ENCODE measurements around the gene FCER1A.
A peak's percentile ranks its signal among the peaks of the same experiment; 100 is the strongest.
"Not testable (repeated sequence)": the region's sequence is repeated elsewhere in the genome, so short reads cannot be mapped to it uniquely, and the experiment has no call there.

FCER1A gene

DNA sequence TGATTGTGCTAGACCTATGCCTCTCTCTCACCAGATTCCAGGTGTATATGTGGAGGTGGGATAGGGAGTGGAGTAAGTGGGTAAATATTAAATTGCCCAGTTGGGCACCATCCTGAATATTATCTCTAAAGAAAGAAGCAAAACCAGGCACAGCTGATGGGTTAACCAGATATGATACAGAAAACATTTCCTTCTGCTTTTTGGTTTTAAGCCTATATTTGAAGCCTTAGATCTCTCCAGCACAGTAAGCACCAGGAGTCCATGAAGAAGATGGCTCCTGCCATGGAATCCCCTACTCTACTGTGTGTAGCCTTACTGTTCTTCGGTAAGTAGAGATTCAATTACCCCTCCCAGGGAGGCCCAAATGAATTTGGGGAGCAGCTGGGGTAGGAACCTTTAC, at the start of gene FCER1A:
Gene FCER1A, plus strand, starts transcription at position 242 of the 400 bp plus-strand sequence. Its CDS starts 29 bp downstream, at position 271.
- no peak for DNase-seq

DNA sequence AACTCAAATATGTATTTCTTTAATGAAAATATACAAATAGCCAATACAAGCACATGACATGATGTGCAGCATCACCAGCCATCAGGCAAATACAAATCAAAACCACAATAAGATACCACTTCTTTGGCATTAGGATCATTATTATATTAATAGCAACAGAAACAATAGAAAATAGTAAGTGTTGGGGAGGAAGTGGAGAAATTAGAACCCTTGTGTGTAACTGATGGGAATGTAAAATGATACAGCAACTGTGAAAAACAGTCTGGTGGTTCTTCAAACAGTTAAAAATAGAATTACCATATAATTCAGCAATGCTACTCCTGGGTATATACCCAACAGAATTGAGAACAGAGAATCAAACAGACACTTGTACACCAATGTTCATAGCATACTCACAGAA, 40.8 kb upstream of the FCER1A start:
- DNase-seq, result no peak

DNA sequence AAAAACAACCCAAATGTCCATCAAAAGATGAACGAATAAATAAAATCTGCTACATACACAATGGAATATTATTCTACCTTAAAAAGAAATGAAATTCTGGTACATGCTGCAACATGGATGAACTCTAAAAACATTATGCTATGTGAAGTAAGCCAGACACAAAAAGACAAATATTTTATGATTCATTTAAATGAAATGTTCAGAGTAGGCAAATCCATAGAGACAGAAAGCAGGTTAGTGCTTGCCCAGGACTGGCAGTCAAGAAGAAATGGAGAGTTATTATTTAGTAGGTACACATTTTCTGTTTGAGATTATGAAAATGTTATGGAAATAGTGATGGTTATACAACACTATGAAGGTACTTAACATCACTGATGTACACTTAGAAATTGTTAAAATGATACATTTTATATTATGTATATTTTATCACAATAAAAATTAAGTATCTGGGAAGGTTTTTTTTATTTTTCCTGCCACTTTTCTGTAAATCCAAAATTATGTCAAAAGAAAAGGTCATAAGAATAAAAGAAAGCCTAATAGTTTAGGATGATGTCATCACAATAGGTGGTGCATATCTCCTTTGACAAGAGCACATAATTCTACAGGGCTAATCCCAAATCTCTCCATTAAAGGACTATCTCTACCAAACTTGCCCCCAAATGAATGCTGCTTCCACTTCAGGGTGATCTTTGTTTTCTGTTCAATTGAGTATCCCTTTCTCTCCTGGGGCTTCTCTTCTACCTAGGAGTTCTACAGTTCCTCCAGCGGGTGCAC, 40.2 kb upstream of the FCER1A start:
- no peak for DNase-seq

DNA sequence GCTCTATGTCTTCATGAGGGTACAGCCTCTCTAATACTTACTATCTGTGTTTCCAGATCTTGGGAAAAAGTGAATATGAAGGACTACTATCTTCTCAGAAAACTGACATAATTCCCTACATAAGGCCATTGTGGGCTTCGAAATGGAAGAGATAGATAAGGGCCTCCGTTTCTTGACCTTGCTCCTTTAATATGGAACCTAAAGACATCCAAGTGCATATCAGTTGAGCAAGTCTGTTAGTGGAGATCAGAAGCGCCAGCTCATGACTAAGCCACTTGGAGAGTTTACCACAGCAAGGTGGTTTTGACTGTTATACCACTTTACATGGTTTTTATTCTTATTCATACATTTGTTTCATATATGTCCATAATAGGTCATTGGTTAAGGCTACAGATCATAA, 35.3 kb upstream of the FCER1A start:
- DNase-seq, result no peak

DNA sequence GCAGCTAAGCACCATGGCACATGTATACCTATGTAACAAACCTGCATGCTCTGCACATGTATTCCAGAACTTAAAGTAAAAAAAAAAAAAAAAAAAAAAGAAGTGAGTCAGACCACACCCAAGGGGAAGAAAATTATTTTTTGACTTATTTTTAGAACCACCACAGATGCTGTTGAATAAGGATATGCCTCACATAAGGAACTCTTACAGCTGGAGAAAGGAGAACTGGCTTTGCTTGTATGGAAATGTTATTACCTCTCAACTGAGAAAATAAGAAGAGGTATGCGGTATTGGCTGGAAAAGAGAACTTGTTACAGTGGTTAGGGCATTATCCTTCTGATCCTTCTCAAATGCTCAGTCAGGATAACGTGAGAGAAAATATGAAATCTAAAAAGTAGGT, 27.5 kb upstream of the FCER1A start:
- peak; percentile 23 for DNase-seq

DNA sequence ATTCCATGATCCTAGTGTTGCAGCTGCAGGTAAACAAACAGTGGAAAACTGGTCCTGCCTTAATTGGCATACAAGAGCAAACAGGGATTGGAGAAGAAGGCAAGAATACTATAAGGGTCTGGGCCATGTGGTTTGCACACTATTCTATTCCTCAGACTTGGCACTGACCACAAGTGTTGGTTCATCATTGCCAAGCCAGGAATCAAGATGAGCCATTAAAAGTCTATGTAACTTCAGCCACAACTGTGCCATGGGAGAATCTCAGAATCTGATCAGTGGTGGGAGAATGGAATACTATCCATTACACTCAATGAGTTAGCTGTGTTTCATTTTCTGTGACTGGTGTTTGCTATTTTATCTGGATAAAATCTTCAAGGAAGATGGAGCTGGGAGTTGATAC, 26.2 kb upstream of the FCER1A start:
- no peak for DNase-seq

DNA sequence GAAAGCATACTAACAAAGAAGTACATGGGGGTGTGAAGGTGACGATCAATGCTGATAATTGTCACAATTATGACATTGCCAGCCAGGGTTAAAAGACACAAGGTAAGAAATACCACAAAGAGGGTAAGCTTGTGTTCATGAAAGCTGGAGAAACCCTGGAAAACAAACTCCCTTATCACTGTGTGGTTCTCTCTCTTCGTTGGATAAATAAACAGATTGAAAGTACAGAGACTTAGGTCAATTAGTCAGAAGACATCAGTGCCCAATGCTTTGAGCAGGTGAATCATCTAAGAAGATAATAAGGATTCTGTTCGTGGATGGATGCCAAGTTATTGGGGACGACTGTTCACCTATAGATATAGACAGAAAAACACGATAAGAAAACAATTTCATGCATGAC, 22.4 kb upstream of the FCER1A start:
- no peak for DNase-seq

DNA sequence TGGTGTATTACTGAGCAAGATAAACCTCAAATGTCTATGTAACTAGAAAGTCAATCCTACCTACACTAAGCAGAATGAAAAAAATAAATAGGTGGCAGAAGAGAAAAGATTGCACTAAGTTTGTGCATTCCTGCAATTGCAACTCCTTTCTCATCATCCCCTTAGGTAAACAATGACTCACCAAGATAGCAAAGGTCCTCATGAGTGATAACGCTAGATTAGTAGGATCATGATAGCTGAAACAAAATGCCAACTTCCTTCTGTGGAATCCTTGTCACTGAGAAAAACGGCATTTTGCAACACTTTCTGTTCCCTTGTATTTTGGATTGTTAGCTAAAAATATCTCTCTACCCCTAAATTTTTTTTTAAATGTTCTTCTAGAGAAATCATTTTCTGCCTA, 20.0 kb upstream of the FCER1A start:
- peak; percentile 61 for DNase-seq

DNA sequence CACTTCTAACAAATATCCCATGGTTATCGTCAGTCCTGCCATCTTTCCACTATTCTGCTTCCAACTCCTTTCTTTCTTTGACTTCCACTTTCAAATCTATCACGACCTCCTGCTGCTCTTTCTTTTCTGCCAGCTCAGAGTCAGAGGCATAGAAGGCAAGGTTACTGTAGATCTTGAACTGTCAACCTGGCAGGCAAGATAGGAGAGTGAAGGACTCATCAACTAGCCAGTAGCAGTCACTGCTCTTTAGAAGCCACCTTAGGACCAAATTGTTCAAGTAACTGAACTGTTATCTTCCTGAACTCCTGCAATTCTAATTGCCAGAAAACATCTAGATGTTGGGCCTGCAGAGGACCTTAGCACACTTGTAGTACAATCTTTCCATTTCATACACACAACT, 13.1 kb upstream of the FCER1A start:
- DNase-seq, result no peak

DNA sequence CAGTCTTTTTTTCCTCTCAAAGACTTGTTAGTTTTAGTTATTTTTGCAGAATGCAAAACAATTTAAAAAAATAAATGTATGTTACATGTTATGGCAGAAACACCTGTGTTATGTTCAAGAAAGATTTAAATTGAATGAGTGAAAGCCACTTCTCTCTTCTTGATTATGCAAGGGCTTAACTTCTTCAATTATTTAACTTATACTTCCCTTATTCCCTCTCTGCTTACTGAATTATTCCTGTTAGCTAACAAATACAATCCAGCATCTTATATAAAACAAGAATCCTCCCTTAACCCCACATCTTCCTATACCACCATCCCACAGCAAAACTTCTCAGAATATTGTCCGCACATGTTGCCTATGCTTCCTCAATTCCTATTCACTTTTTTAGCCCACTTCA, 10.7 kb upstream of the FCER1A start:
- peak; percentile 55 for DNase-seq

DNA sequence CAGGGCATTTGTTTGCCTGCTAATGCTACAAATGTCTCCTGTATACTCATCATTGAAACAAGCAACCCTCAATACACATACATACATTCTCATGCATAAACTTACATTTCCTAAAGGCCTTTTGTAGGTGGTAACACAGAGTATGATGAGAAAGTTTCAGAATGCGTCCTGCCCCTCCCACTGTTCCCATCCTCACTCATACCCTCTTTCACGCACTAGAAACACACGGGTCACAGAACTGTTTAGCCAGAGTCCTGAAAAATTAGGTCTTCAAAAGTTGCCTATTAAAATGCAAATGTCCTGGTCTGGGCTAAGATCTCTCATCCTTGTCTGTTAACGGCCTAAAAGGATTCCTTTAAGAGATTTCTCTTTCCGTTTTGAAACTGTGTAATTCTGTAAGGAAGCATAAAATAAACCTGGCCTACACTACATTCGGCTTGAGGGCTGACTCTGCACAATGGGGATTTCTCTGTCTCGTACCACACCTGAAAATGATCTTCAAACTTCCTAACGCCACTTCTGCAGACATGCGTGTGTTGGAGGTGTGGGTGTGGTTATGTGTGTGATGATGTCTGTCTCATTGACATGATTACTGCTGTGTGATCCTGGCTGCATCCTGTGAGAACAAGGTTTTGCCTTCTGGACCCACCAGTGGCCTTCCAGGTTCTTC, 5.3 kb upstream of the FCER1A start:
- DNase-seq, result no peak

DNA sequence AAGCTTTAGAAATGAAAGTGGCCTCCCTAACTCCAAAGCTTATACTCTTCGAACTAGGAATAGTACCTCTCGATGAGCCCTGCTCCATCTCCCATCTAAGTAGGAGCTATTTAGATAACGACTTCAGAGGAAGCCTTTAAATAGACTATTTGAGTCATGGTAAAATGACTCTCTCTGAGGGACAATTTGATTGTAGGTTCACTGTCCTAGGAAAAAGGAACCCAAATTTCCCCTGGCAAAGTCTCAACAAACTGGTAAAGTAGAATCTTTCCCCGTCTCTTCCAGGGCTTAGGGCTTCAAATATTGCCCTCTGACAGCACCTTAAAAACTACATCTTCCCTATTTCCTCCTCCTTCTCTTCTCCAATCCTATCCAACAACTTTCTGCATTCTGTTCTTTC, 2.0 kb upstream of the FCER1A start:
- DNase-seq, result no peak

DNA sequence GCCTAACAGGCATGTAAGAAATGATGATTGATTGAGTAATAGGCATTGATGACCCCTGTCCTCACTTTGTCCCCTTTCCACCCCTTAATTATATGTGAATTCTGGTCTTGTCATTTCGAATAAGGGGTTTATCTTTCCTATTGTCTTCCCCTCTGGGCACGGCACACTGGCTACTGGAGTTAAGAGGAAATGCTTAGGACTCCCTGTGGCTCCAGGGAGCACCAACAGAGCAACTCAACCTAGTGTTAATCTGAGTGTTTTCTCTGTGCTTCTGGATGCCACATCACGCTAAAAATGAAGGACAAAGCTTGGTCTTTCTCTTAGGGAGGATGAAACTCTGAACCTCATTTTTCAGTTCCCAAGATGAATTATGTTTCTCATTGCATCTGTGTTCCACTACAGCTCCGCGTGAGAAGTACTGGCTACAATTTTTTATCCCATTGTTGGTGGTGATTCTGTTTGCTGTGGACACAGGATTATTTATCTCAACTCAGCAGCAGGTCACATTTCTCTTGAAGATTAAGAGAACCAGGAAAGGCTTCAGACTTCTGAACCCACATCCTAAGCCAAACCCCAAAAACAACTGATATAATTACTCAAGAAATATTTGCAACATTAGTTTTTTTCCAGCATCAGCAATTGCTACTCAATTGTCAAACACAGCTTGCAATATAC, 5.3 kb downstream of the FCER1A start:
- DNase-seq, result no peak

DNA sequence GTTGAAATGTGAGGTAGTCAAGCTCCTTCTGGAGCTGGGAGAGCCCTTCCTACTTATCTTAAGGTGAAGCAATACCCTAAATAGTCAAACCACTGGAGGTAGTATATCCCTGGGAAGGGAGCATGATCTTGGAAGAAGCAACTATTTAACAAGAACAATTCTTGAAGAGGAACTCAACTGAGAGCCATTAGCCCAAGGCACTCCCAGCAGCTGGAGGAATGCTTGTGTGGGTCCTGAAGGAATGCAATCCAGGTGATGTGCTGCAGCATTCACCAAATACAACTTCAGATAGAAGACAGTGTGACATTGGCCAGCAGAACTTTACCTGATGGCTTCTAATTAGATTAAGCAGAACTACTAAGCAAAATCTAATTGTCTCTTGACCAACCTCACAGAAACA, 9.5 kb downstream of the FCER1A start:
- DNase-seq, result no peak

DNA sequence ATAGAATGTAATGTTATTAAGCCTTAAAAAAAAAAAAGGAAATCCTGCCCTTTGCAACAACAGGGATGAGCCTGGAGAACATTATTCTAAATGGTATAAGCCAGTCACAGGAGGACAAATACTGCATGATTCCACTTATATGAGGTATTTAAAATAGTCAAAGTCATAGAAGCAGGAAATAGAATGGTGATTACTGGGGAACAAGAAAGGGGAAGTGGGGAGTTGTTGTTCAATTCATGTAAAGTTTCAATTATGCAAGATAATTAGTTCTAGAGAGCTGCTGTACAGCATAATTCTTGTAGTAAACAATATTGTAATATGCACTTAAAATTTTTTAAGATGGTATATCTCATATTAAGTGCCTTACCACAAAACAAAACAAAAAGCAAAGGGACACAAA, 13.2 kb downstream of the FCER1A start:
- peak; percentile 69 for DNase-seq

DNA sequence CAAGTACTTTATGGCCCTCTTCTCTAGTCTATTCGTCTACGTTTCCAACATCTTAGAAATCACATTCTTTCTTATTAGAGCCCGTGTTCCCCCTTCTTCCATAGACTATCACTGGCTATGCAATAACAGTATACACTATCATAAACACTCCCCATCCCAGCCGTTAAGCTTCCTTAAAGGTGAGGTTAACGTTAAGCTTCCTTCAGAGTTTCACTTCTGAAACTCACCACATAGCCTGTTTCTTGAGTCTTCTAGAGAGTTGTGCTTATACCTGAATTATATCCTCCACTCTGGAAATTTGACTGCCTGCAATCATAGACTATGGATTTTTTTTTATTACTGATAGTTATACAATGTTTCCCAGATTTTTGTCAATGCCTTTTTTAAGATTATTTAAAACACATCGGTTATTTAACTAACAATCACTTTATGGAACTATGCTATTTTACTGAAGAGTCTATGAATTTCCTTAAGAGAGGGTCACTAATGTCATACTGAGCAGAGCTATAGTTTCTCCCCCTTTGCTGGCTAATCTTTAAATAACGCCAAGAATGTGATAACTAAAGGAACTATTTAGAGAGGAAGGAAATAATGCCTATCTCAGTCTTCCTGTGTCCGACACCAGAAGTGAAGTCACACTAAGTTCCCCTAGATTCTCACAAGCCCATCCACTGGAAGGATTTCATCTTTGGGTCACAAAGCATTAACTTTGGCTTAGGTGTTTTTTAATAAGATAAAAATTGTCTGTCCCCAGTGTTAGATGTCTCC, 16.8 kb downstream of the FCER1A start:
- DNase-seq, result no peak

DNA sequence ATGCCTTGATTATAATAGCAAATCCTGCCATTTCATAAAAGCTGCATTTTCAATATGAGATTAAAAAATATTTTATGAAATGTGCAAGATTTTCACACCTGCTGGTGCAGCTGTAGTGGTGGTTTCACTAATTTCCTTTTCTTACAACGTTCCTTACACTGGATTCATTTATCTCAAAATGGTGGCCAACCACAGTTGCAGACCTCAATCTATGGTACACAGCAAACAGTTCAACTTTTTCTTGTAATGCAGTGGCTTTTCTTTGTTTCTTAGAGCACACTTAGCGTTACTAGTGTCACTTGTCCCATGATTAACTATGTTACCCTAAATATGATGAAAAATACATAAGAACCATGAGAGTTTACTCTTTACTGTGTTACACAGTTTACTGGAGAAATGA, 32.7 kb downstream of the FCER1A start:
- DNase-seq, result no peak

DNA sequence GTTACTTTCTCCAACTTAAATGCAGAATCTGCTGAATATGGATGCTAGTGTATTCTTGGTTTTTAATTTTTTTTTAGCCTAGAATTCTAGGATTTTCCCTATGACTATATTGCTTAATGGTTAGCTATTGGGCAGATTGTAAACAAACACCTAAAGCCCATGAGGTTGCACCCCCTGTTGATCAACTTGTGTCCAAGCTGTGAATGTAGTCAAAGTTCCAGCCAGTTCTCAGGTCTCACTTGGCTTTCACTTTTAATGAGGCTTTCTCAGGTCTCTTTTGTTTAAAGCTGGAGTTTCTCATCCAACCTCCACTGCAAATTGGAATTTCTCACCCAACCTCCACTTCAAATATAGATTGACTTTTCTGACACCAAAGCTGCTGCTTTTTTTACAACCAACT, 35.9 kb downstream of the FCER1A start:
- DNase-seq, result no peak

DNA sequence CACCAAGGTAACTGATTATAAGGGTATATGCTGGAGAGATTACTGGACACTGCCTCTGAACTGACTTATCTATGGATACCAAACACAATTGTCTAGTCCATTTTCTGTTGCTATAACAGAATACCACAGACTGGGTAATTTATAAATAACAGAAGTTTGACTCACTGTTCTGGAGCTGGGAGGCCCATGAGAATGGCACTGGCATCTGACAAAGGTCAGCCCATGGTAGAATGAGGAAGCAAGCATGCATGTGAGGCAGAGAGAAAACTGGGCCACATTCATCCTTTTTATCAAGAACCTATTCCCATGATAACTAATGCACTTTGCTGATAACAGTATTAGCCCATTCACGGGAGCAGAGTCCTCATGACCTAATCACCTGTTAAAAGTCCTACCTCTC, 37.4 kb downstream of the FCER1A start:
- DNase-seq, result peak; percentile 53

DNA sequence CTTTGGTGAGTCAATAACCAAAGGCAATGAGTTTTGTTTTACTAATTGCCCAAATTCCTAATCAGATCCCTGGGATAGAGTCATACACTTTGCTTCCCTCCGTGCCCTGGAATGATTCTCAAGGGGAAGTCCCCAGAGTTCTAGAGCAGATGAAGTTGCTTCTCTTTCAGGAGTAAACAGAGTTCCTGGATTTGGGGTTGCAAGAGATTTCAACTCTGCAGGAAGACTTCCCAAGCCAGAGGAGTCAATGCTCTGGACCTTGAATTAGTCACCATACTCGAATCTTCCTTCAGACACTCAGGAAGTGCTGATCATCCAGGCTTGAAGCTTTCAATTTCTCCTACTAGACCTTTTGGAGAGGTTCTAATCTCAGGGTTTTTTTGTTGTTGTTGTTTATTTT, 39.6 kb downstream of the FCER1A start:
- DNase-seq, result peak; percentile 24

DNA sequence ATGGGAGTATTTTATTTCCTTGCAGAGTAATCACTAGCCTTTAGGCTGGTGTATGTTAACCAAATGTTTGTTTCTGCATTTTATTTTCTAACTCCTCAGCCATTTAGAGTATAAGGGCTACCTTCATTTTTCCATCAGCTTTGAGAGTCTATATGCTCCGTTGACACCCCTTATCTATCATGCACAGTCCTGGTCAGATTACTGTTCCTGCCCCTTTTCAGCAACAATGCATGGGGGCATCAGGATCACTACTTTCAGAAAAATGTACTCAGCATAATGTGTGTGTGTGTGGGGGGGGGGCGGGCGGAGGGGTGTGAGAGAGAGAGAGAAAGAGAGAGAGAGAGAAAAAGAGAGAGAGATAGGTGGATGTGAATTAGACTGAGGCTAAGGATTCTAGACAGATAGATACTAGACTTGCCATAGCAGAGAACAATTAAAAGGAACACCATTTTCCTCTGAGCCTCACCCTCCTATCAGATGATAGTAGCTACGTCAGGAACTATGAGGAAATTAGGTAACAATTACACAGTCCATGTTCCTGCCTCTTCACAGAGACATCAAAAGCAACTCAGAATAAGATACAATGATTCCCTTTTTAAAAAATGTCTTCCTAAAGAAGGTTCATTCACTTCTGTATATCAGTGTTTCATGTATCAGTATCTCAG, 40.8 kb downstream of the FCER1A start:
- DNase-seq, result peak; percentile 28

DNA sequence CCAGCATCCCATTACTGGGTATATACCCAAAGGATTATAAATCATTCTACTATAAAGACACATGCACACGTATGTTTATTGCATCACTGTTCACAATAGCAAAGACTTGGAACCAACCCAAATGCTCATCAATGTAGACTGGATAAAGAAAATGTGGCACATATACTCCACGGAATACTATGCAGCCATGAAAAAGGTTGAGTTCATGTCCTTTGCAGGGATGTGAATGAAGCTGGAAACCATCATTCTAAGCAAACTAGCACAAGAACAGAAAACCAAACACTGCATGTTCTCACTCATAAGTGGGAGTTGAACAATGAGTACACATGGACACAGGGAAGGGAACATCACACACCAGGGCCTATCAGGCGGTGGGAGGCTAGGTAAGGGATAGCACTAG, 47.2 kb downstream of the FCER1A start:
- DNase-seq, result not testable (repeated sequence)

DNA sequence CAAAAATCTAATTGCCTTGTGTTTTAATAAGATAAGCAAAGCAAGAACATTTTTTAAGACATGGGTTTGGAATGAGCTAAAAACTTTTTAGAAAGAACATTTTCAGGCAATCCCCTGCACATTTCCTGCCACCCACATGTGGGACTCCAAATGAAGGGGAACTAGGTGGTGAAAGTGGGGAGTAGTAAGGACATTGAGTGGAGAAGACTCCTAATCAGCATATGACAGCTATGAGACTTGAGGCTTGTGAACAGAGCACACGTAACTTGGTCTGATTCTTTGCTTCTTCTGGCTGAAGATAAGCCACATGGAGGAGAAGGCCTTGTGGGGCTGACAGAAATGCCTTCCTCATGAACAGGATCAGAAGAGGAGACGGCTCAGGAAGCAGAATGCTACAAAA, 50.3 kb downstream of the FCER1A start:
- DNase-seq, result no peak

All from inflammatory macrophage treated with lipopolysaccharide for 4 hours (primary cell).